H4 (cell line): Measurements from ENCODE around the gene KRTAP5-7. TPM values are rescaled to one million over a fixed set of nuclear protein-coding genes. Genes with fewer than 3 reads are reported as not detected.

Experiments
- DNase-seq: peaks from one replicate; pipeline ENCODE4 v3.0.0-alpha.2; 2015; ENCODE audit warnings: low spot score
- total RNA-seq: library from RNA; depleted of rRNA; stranded (reverse); fragments of >200 nt; shearing (Covaris generic); gene quantifications from 2 replicates; pipeline ENCODE4 v1.2.3, GENCODE V29; 2014

The KRTAP5-7 gene
- total RNA-seq, 1 experiment from 2014 or later, result not detected

DNA sequence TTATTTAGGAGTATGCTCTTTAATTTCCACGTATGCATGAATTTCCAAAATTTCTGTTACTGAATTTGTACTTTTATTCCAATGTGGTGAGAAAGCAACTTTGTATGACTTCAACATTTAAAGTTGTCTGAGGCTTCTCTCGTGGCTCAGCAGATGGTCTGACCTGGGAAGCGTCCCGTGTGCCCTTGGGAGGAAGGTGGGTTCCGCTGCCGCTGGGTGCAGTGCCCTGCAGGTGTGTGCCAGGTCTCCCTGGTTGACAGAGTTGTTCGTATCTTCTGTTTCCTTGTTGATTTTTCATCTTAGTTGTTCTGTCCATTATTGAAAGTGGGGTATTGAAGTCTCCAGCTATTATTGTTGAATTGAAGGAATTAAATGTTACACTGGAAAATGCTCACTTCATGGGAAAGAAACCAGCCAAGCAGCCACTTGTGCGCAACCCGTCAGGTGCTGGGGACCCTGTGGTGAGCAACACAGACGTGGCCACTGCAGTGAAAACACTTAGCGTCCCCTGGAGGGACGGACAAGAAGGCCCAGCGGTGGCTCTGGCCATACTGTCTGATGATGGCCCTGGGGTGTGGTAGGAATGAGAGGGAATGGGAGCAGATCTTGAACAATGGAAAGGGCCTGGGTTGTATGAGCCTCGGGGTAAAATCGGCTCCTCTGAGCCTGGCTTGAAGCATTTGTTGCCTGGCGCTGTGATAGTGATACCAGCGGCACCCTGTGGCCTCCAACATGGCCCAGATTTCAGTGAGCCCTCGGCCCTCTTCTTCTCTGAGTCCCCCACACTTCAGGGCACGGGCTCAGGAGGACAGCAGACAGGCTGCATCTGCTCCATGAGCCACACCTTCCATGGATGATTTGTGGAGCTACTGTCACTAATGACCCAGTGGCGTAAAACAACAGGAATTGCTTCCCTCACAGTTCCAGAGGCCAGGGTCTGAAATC lies 31.5 kb upstream of the KRTAP5-7 start:
- no peak for DNase-seq

DNA sequence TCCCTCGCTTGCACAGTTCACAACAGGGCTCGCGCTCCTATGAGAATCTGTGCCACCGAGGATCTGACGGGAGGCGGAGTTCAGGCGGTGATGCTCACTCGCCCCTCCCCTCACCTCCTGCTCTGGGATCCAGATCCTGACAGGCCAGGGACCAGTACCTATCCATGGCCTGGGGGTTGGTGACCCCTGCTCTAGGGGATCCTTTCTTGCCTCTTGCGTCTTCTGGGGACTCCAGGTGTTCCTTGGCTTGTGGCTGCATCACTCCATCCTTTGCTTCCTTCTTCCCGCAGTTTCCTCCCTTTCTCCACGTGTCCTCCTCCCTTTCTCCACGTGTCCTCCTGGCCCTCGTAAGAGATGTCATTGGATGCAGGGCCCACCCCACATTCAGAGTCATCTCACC lies 30.6 kb upstream of the KRTAP5-7 start:
- DNase-seq, result no peak

DNA sequence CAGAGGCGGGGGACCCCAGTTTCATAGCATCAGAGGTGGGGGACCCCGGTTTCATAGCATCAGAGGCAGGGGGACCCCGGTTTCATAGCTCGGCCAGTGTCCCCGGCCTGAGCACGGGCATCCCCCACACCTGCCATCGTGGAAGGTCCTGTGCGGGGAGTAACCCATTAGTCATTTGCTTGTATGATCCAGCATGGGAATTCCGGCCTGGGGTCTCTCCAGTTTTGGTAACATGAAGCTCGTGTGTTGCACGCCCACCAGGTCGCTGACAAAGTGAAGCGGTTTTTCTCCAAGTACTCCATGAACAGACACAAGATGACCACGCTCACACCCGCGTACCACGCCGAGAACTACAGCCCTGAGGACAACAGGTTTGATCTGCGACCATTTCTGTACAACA lies 29.0 kb upstream of the KRTAP5-7 start:
- DNase-seq, result no peak

DNA sequence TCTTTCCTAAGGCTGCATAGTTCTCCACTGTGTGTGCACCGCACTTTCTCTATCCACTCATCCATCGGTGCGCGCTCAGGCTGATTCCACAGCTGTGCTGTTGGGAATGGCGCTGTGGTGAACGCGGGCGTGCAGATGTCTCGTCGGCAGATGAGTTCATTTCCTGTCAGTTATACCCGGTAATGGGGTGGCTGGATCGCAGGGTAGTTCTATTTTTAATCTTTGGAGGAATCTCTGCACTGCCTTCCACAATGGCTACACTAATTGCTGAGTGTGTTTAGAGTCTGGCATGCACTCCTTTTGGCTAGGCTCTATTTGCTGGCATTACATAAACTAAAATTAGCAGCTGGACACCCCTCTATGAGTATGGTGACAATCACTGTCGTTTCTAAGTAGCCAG lies 27.9 kb upstream of the KRTAP5-7 start:
- no peak for DNase-seq

DNA sequence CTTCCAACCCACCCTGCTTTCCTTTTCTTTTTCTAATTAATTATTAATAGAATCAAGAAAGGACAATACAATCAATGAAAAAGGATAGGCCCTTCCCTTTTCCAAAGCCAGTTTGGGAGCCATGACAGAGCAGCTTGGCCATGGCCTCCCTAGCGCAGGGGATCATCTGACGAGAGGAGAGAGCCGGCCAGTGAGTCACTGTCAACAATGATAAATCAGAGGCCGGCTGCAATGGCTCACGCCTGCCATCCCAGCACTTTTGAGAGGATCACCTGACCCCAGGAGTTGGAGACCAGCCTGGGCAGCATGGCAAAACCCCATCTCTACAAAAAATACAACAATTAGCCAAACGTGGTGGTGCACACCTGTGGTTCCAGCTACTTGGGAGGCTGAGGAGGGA lies 27.5 kb upstream of the KRTAP5-7 start:
- DNase-seq, result no peak

DNA sequence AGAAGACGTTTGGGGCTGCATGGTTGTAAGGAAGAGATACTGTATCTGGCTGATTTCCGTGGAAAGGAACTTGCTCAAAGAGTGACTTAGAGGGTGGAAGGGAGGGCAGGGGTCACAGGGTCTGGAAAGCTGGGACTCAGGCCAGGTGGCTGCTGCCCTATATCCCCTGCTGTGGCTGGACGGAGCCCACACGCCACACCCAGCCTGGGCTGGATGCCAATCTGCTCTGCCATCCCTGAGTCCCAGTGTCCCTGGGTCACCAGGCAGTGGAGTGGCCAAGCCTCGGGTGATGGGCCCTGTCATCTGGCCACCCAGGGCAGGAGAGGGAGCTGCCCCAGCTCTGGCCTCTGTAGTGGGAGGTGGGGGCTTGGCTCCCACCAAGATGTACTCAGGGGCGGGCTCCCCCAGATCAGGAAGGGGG lies 26.5 kb upstream of the KRTAP5-7 start:
- DNase-seq, result no peak

DNA sequence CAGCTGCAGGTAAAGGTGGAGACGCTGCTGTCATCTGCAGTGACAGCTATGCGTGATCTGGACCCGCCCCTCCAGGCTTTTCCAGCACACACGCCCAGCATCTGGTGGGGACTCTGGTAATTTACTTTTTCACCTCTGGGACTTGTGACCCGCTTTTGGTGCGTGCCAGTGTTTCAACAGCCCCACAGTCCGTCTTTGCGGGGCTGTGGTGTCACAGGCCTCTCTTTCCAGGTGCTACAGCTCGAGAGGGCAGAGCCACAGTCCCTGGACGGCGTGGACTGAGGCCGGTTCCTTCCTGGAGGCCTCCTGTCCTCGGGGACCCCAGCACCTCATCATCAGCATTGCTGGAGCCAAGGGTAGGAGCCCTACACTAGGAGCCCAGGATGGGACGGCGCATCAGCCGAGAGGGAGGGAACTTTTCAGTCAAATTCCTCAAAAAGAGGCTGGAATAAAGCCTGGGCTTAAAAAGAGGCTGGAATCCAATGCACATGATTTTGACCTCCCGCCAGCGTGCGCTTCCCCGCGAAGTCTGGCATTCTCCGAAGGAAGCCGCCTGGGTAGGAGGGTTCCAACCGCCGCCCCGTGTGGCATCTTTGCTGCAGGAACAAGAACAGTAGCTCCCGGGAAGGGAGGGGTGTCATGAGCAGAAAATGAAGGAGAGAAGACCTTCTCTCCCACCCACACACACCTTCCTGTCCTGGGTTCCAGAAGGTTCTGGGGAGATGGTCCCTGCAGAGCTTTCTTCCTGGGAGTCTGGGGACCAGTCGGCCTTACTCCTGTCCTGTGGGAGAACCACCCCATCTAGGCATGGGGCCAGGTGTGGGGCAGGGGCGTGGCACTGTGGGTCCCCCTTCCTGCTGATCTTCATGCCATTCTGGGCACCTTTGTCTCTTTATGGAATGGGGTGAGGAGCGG lies 25.7 kb upstream of the KRTAP5-7 start:
- no peak for DNase-seq

DNA sequence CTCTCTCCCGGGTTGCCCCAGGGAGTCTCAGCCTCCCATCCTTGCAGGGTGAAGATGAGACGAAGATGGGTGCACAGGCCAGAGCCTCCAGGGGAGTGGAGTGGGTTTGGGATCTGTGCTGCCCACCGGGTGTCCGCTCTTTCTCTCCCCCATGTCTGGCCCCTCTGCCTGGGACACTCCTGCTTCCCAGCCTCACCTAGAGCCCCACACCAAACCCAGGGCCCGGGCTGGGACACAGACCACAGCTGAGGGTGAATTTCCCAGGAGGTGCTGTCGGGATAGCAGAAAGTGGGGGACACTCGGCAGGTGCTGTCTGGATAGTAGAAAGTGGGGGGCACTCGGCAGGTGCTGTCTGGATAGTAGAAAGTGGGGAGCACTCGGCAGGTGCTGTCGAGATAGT lies 25.0 kb upstream of the KRTAP5-7 start:
- DNase-seq, result no peak

DNA sequence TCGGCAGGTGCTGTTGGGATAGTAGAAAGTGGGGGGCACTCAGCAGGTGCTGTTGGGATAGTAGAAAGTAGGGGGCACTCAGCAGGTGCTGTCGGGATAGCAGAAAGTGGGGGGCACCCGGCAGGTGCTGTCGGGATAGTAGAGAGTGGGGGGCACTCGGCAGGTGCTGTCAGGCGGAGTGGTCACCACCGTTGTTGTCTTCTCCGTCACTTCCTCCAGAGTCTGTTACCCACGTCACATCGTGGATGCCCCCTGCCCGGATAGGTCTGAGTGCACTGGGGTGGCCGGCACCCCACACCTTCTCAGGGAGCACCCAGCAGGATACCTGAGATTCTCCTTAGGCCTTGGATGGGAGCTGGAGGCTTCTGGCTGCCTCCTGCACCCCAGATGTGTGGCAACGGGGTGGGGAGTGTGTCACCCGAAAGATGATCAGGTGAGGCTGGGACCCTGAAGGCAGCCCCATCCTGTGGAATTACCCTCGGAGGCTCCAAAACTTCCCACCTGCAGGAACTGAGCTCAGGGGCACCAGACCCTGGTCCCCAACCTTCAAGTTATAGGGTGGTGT lies 24.1 kb upstream of the KRTAP5-7 start:
- no peak for DNase-seq

DNA sequence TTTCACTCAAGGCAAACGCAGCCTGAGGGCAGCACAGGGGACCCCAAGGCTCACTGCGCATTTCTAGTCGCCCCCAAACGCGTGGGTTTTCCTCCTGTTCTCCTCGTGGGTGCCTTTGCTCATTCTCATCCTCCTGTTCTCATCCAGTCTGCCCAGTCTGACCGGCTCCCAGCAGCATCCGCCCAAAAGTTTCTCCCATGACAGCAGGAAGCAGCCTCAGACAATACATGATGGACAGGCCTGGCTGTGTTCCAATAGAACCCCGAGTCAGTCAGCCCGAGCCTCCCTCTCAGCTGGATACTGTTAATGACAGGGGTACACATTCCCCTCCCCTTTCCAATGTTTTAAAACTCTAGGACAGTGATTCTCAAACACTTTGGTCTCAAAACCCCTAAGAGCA lies 22.5 kb upstream of the KRTAP5-7 start:
- no peak for DNase-seq

DNA sequence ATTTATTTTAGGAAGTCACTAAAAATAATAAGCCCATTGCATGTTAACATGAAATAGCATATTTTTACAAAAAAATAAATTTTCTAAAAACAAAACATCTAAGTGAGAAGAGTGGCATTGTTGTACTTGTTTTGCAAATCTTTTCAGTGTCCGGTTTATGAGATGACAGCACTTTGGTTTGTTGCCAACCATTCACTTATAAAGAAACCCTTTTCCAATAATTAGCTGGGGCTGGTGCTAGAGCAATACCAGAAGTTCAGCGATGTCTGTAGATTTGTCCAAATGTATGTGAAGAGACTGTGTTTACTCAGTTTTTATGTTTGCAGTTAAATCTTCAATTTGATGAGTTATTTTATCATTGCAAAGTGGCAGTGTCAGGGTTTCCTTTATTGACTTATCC lies 22.1 kb upstream of the KRTAP5-7 start:
- no peak for DNase-seq

DNA sequence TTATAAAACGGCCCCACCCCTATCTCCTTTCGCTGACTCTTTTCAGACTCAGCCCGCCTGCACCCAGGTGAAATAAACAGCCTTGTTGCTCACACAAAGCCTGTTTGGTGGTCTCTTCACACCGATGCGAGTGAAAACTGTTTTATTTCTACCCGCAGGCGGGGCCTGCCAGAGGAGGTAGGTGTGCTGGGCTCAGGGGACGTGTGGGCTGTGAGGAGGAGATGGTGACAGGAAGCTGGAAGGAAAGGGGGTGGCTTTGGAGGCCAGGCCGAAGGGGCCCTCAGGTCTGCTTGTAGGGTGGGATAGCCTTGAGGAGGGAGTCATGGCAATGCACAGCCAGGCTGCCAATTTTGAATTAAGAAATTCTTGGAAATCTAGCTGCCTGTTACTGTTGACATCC lies 21.3 kb upstream of the KRTAP5-7 start:
- no peak for DNase-seq

DNA sequence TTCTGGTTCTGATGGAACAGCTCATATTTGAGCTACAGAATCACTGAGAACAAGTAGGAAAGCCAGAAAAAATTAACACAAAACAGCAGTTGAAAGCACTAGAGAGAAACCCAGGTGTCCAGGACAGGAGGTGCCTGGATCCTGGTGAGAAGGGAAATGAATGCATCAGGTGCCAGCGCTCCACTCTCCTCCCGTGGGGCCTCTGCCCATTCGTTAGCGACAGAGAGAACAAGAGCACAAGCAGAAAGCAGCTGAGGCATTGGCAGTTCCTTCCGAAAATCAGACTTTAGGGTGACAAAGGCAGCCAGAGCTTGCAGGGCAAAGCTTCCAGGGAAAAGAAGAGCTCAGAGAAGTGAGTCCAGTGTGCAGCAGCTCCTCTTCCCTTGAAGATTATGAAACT lies 20.0 kb upstream of the KRTAP5-7 start:
- DNase-seq, result no peak

DNA sequence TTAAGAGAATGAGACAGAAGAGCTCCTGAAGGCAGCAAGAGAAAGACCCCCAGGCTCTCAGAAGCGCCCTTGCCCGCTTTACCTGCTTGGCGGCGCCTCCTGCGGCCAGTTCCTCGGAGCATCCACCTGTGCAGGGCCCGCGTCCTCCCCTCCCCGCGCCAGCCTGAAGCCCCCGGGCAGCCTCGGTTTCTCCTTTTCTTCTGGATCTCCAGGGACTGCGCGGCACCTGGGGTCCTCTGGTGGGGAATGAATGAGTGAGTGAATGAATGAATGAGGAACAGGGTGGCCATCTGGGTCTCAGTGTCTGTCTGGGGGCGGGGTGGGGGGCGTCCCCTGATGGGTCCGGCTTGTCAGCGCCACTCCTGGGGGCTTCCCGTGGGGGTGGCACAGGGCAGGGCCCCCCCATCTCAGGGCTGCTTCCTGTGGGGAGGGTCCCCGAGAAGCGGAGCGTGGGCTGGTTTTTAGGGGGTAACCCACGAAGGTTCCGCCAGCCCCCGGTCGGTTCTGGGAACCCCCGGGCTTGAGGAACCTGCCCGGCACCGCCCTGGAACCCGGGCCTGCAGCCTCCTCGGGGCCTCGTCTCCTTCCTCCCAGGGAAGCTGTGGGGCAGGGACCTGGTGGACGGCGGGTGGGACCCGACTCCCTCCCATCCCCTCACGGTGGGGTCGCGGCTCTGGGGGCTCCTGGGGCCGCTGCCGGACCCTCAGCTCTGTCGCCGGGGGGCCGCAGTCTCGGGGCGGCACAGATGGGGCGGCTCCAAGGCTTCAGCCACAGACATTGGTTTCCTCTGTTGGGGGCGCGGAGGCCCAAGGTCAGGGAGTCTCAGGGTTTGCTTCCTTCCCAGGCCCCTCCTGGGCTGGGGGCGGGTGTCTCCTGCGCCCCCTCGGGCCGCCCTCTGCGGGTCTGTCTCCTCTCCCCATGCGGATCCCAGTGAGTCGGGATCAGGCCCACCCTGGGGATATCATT lies 8.3 kb upstream of the KRTAP5-7 start:
- no peak for DNase-seq

DNA sequence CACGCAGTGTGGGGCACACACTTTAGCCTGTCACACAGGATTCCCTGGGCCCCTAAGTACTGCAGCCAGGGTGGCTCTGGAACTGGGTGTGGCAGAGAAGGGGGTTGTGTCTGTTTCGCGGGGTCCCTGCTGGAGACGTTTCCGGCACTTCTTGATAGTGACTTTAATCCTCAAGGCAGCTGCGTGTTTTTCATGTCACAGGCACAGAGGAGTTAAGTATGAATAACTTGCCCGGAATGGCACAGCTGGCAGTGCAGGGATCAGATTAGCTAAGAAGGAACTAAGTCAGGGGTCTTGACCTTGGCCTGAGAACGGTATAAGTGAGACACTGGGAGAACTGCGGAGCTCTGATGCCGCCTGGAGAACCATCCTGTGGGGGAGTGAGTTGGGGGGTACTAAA lies 7.5 kb upstream of the KRTAP5-7 start:
- DNase-seq, result no peak

DNA sequence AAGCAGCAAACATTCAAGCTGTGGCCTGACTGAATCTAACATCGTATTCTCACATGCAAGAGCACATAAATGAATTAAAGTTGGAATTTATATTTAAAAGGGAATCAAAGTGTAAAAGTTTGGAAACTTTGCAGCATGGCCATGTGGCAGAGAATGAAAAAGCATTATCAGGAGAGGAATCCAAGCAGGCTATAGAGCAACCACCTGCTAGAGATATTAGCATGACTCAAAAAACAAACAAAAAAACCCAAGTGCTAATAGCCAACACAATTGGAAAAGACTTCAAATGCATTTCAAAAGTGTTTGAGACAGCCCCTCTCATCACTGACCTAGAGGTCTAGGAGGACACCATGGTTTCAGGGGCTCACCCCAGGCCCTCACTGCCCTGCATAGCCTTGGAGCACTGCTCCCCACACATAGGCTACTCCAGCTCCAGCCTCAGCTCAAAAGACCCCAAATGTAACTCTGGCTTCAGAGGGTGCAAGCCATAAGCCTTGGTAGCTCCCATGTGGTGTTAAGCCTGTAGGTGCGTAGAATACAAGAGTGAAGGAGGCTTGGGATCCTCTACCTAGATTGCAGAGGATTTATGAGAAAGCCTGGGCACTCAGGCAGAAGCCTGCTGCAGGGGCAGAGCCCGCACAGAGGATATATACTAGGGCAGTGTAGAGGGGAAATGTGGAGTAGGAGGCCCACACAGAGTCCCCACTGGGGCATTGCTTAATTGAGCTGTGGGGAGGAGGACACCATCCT lies 1.7 kb upstream of the KRTAP5-7 start:
- DNase-seq, result no peak

DNA sequence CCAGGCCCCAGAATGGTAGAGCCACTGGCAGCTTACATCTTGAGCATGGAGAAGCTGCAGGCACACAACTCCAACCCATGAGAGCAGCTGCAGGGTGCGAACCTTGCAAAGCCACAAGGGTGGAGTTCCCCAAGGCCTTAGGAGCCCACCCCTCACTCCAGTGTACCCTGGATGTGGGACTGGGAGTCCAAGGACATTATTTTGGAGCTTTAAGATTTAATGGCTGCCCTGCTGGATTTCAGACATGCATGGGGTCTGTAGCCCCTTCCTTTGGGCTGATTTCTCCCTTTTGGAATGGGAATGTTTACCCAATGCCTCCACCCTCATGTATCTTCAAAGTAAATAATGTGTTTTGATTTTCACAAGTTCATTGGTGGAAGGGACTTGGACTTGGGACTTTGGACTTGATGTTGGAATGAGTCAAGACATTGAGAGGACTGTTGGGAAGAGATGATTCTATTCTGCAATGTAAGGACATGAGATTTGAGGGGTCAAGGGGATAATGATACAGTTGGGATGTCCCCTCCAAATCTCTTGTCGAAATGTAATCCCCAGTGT lies 1.1 kb upstream of the KRTAP5-7 start:
- DNase-seq, result no peak

DNA sequence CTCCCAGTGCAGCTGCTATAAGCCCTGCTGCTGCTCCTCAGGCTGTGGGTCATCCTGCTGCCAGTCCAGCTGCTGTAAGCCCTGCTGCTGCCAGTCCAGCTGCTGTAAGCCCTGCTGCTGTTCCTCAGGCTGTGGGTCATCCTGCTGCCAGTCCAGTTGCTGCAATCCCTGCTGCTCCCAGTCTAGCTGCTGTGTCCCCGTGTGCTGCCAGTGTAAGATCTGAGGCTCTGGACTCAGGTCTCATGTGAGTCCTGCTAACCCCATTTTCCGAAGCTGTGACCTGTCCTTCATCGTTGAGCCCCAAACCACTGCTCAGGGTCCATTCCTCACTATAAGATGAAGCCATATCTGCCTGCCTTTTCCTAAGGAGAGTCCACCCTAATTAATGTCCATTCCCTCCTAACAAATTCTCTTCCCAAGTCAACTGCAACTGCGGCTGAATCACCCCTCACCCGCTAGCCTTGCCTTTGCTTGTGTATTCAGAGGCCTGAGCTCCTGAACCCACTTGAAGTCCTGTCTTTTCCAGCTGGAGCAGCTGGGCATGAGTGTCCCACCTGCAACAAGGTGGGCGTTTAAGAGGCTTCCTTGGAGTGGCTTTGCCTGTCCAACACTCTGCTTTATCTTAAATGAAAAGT lies 626 bp downstream of the KRTAP5-7 start:
- DNase-seq, result no peak

DNA sequence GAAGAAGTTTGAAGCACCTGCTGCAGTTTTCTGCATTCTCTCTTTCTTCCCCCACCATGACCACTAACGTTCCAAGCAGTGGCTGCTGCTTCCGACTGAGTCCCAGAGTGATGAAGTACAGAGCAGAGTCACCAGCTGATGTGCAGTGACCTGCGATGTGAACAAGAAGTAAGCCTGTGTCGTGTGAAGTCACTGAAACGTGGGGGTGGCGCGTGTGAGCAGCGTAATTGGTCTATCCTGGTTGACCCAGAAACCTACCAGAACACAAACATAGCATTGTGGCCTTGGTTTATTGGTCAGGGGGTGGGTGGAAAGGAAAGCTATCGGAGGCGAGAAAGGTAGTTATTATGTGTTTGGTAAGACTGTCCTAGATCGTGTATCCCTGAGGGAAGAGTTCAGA lies 3.5 kb downstream of the KRTAP5-7 start:
- DNase-seq, result no peak
